ENCODE results near the gene SERBP1.

DNA sequence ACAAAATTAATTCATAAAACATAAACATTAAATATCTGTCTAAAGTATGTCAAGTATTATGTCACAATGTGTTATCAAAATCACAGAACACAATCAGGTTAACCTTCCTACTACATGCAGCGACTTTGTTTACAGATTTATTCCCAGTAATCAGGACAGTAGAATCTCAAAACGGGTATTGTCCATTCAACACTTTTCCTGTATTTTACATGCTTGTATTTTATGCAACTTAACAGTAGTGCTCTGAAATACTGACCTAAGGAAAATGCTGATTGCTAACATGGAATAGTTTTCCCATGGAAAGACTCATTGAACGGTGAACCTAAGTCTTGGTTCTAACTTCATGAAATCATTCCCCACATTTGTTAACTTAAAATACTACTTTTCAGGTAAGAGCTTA, 2.3 kb downstream of the SERBP1 start:
- no peak for TF ChIP-seq TAF1 (IDR thresholded peaks at IDR 0.05; ENCODE audit: borderline replicate concordance, insufficient read depth, low read length)
- TF ChIP-seq POLR2AphosphoS5 (IDR thresholded peaks at IDR 0.05; ENCODE audit: low read depth, low read length) = no peak
- TF ChIP-seq, protein P1, sequence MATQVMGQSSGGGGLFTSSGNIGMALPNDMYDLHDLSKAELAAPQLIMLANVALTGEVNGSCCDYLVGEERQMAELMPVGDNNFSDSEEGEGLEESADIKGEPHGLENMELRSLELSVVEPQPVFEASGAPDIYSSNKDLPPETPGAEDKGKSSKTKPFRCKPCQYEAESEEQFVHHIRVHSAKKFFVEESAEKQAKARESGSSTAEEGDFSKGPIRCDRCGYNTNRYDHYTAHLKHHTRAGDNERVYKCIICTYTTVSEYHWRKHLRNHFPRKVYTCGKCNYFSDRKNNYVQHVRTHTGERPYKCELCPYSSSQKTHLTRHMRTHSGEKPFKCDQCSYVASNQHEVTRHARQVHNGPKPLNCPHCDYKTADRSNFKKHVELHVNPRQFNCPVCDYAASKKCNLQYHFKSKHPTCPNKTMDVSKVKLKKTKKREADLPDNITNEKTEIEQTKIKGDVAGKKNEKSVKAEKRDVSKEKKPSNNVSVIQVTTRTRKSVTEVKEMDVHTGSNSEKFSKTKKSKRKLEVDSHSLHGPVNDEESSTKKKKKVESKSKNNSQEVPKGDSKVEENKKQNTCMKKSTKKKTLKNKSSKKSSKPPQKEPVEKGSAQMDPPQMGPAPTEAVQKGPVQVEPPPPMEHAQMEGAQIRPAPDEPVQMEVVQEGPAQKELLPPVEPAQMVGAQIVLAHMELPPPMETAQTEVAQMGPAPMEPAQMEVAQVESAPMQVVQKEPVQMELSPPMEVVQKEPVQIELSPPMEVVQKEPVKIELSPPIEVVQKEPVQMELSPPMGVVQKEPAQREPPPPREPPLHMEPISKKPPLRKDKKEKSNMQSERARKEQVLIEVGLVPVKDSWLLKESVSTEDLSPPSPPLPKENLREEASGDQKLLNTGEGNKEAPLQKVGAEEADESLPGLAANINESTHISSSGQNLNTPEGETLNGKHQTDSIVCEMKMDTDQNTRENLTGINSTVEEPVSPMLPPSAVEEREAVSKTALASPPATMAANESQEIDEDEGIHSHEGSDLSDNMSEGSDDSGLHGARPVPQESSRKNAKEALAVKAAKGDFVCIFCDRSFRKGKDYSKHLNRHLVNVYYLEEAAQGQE (IDR thresholded peaks at IDR 0.05; ENCODE audit: insufficient read depth in 1 of 2, low read depth in 2 of 2, low read length in 2 of 2) = no peak
- TF ChIP-seq SIN3A (IDR thresholded peaks at IDR 0.05; ENCODE audit: borderline replicate concordance, insufficient read depth, low read length) = no peak
